GM23338 (cell line): ENCODE measurements around the gene SMYD1.

Source experiments
- CREB1 ChIP-seq: fragments of 250-450 bp; sonication (Bioruptor Pico); IDR thresholded peaks from 2 replicates; pipeline ENCODE4 v1.5.0; 2020; ENCODE audit warnings: low read depth, mild to moderate bottlenecking, moderate library complexity
- CTCF ChIP-seq, 2 experiments: fragments of 200-600 bp in 1 of 2; sonication (generic) in 1 of 2; conservative IDR thresholded peaks; 2 replicates each; pipeline versions ENCODE4 v1.5.1 to v1.6.1; 2016 to 2017; ENCODE audit warnings: antibody characterized with exemption in 2 of 2, low read depth in 2 of 2, mild to moderate bottlenecking in 2 of 2, moderate library complexity in 1 of 2
- ETS1 ChIP-seq: IDR thresholded peaks from 2 replicates; pipeline ENCODE4 v1.6.1; 2016; ENCODE audit warnings: antibody characterized with exemption
- EZH2 ChIP-seq: fragments of 200-600 bp; sonication (generic); IDR thresholded peaks from one replicate; pipeline ENCODE4 v1.8.0; 2017; ENCODE audit warnings: antibody characterized with exemption, mild to moderate bottlenecking, low read depth; ENCODE audit not compliant: unreplicated experiment
- EZH2phosphoT487 ChIP-seq: fragments of 200-600 bp; sonication (generic); IDR thresholded peaks from one replicate; pipeline ENCODE4 v1.8.1; 2018; ENCODE audit warnings: antibody characterized with exemption; ENCODE audit not compliant: unreplicated experiment
- JUNB ChIP-seq: IDR thresholded peaks from one replicate; pipeline ENCODE4 v1.6.1; 2016; ENCODE audit warnings: antibody characterized with exemption; ENCODE audit not compliant: unreplicated experiment
- NANOG ChIP-seq: IDR thresholded peaks from 2 replicates; pipeline ENCODE4 v1.6.1; 2016; ENCODE audit warnings: antibody characterized with exemption, borderline replicate concordance
- POLR2AphosphoS5 ChIP-seq: IDR thresholded peaks from 2 replicates; pipeline ENCODE4 v1.6.1; 2016; ENCODE audit warnings: antibody characterized with exemption, low read depth
- REST ChIP-seq: IDR thresholded peaks from one replicate; pipeline ENCODE4 v1.6.1; 2018; ENCODE audit warnings: antibody characterized with exemption; ENCODE audit not compliant: unreplicated experiment
- STAT1 ChIP-seq: IDR thresholded peaks from one replicate; pipeline ENCODE4 v1.6.1; 2016; ENCODE audit warnings: antibody characterized with exemption; ENCODE audit not compliant: unreplicated experiment
- ZNF114 ChIP-seq: fragments of 250-450 bp; sonication (Bioruptor Pico); IDR thresholded peaks from 2 replicates; pipeline ENCODE4 v1.5.0; 2020; ENCODE audit warnings: mild to moderate bottlenecking, moderate library complexity
- ZNF331 ChIP-seq: fragments of 250-450 bp; sonication (Bioruptor Pico); IDR thresholded peaks from 2 replicates; pipeline ENCODE4 v1.5.0; 2020; ENCODE audit warnings: low read depth, mild to moderate bottlenecking, moderate library complexity
- ZNF462 ChIP-seq: fragments of 250-450 bp; sonication (Bioruptor Pico); IDR thresholded peaks from 2 replicates; pipeline ENCODE4 v1.5.0; 2020; ENCODE audit warnings: mild to moderate bottlenecking, moderate library complexity

GRCh38 chr2:88131201-88131998 is 63.8 kb downstream of the SMYD1 start:
- TF ChIP-seq CTCF (conservative IDR thresholded peaks at IDR 0.05; ENCODE audit: low read depth in 2 of 2), result no peak
- no peak for TF ChIP-seq POLR2AphosphoS5
- TF ChIP-seq EZH2phosphoT487, result no peak
- no peak for TF ChIP-seq NANOG
- no peak for TF ChIP-seq CREB1 (CRISPR knock-in tag)
- no peak for TF ChIP-seq EZH2
- TF ChIP-seq ZNF114 (CRISPR knock-in tag), result no peak
- TF ChIP-seq ZNF331 (CRISPR knock-in tag), result no peak
- no peak for TF ChIP-seq REST
- TF ChIP-seq STAT1, result no peak
- TF ChIP-seq JUNB, result no peak
- no peak for TF ChIP-seq ETS1
- no peak for TF ChIP-seq ZNF462
